ENCODE results near the gene RAB37. TPM values are rescaled to one million over a fixed set of nuclear protein-coding genes. Genes with fewer than 3 reads are reported as not detected.

The RAB37 gene
- total RNA-seq, 1 experiment from 2014 or later, result 2.5 TPM

- no peaks in the 10 kb centered on the region for H3K79me1 ChIP-seq (ENCODE audit: insufficient read depth, low read depth, low read length, poor library complexity, severe bottlenecking)
- peaks cover 38% of the 10 kb centered on the region for H3K27me3 Mint-ChIP-seq (ENCODE audit: low read depth)
- no peak overlapping the region for H2BK120ac ChIP-seq (ENCODE audit: low read depth, low read length, poor library complexity, severe bottlenecking)
- no peak overlapping the region for H4K5ac ChIP-seq (ENCODE audit: insufficient read length, low read depth, low read length)
- no peak overlapping the region for H3T11ph ChIP-seq (ENCODE audit: low read length)
- H3K9me3 ChIP-seq (ENCODE audit: control insufficient read depth, low read depth, low read length), result no peaks in the 10 kb centered on the region
- H3K56ac ChIP-seq (ENCODE audit: insufficient read length, low read depth, low read length), result no peak overlapping the region
- H3K18ac ChIP-seq (ENCODE audit: insufficient read length, low read depth, low read length), result no peak overlapping the region
- H3K9me3 Mint-ChIP-seq, result no peaks in the 10 kb centered on the region
- H4K8ac ChIP-seq (replicated peaks; ENCODE audit: insufficient read length, low read depth, low read length), result no peak overlapping the region
- no peaks in the 10 kb centered on the region for H3K4me1 Mint-ChIP-seq
- TF ChIP-seq, protein P1, sequence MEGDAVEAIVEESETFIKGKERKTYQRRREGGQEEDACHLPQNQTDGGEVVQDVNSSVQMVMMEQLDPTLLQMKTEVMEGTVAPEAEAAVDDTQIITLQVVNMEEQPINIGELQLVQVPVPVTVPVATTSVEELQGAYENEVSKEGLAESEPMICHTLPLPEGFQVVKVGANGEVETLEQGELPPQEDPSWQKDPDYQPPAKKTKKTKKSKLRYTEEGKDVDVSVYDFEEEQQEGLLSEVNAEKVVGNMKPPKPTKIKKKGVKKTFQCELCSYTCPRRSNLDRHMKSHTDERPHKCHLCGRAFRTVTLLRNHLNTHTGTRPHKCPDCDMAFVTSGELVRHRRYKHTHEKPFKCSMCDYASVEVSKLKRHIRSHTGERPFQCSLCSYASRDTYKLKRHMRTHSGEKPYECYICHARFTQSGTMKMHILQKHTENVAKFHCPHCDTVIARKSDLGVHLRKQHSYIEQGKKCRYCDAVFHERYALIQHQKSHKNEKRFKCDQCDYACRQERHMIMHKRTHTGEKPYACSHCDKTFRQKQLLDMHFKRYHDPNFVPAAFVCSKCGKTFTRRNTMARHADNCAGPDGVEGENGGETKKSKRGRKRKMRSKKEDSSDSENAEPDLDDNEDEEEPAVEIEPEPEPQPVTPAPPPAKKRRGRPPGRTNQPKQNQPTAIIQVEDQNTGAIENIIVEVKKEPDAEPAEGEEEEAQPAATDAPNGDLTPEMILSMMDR (conservative IDR thresholded peaks at IDR 0.05), result no peak
- H4K91ac ChIP-seq (ENCODE audit: insufficient read length, low read depth, low read length), result no peak overlapping the region
- H3K27ac ChIP-seq (ENCODE audit: insufficient read length, low read depth, low read length), result no peak overlapping the region
- H3K4me1 ChIP-seq (ENCODE audit: insufficient read depth, low read length), result no peaks in the 10 kb centered on the region
- no peak overlapping the region for H2AFZ ChIP-seq (ENCODE audit: low read length)
- no CpG with 5 or more reads among the region's 3 CpGs for WGBS (ENCODE audit: extremely low coverage, insufficient read length, low lambda C conversion rate)
- H3K4ac ChIP-seq (ENCODE audit: low read depth, low read length), result no peak overlapping the region
- H3K27ac Mint-ChIP-seq, result no peak overlapping the region
- no peak overlapping the region for H2BK15ac ChIP-seq (ENCODE audit: low read depth, low read length)
- H3K9ac ChIP-seq (ENCODE audit: extremely low read depth, insufficient read length, low read length), result no peak overlapping the region
- no peak overlapping the region for H2AK5ac ChIP-seq (ENCODE audit: insufficient read length, low read length)
- no peak overlapping the region for H2BK20ac ChIP-seq (ENCODE audit: low read depth, low read length, poor library complexity, severe bottlenecking)
- no peak for DNase-seq
- no peaks in the 10 kb centered on the region for H3K23me2 ChIP-seq (ENCODE audit: insufficient read length, low read depth, low read length, poor library complexity, severe bottlenecking)
- no peaks in the 10 kb centered on the region; the same call in 1 of the 2 replicates for H3K27me3 ChIP-seq (ENCODE audit: insufficient read depth, low read length)
- no peak overlapping the region for H3K4me3 Mint-ChIP-seq
- H3K79me2 ChIP-seq (ENCODE audit: insufficient read depth, low read length), result no peaks in the 10 kb centered on the region
- no peaks in the 10 kb centered on the region for H3K36me3 Mint-ChIP-seq (ENCODE audit: insufficient read depth in 1 of 3, low read depth in 3 of 3)
- no peak overlapping the region for H3K23ac ChIP-seq (ENCODE audit: insufficient read length, low read depth, low read length)
- H3K14ac ChIP-seq (ENCODE audit: insufficient read depth, low read length), result no peak overlapping the region
- H2BK5ac ChIP-seq (ENCODE audit: insufficient read length, low read length), result no peak overlapping the region
- no peaks in the 10 kb centered on the region for H4K20me1 ChIP-seq (ENCODE audit: control insufficient read depth, insufficient read depth, insufficient read length)
- no peak overlapping the region for H3K4me2 ChIP-seq (ENCODE audit: insufficient read depth, insufficient read length, low read length)
- H2BK12ac ChIP-seq (ENCODE audit: insufficient read length, low read depth, low read length), result no peak overlapping the region
Measured at GRCh38 chr17:74725111-74725510, 11.9 kb upstream of the RAB37 start.

All from H9 (cell line).